Activated CD8-positive, alpha-beta memory T cell treated with anti-CD3 and anti-CD28 coated beads for 4 hours (primary cell): ENCODE measurements around the gene CDC27.
"Not testable (repeated sequence)": the region's sequence is repeated elsewhere in the genome, so short reads cannot be mapped to it uniquely, and the experiment has no call there.

Experiments
- DNase-seq, 2 donors: peaks; one replicate each; pipeline ENCODE4 v3.0.0-alpha.2; 2020; ENCODE audit warnings: low read depth in 2 of 2

Gene CDC27

DNA sequence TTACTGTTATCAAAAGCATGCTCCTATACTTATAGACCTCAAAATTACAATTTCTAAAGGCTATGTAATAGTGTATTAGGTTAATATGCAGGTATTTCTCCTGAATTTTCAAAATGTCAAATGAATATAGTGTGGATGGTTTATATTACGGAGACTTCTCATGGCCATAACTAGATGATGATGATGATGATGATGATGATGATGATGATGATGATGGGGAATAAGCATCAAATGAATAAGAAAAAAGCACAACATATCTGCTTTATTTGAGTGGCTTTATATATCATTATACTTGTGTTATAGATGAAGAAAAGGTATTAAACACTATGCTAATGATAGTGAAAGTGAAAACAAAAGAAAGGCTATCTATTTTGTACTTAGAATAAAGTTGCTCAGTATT, 53.9 kb downstream of the CDC27 start:
- DNase-seq, result no peak

DNA sequence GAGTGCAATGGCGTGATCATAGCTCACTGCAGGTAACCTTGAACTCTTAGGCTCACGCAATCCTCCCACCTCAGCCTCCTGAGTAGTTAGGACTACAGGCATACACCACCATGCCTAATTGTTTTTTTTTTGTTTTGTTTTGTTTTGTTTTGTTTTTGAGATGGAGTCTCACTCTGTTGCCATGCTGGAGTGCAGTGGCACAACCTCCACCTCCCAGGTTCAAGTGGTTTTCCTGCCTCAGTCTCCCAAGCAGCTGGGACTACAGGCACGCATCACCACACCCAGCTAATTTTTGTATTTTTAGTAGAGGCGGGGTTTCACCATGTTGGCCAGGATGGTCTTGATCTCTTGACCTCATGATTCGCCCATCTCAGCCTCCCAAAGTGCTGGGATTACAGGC, 54.7 kb downstream of the CDC27 start:
- not testable (repeated sequence) for DNase-seq

DNA sequence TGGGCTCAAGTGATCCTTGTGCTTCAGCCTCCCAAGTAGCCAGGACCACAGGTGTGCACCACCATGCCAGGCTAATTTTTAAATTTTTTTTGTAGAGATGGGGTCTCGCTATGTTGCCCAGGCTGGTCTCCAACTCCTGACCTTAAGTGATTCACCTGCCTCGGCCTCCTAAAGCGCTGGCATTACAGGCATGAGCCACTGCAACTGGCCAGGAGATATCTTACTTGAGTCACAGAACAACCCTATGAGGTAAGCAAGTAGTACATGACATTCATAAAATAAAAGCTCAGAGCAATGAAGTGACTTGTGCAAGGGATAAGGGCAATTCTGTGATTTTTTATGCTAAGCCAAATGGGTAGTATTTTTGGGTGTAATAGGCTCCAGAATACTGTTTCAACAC, 57.3 kb downstream of the CDC27 start:
- DNase-seq, result no peak

DNA sequence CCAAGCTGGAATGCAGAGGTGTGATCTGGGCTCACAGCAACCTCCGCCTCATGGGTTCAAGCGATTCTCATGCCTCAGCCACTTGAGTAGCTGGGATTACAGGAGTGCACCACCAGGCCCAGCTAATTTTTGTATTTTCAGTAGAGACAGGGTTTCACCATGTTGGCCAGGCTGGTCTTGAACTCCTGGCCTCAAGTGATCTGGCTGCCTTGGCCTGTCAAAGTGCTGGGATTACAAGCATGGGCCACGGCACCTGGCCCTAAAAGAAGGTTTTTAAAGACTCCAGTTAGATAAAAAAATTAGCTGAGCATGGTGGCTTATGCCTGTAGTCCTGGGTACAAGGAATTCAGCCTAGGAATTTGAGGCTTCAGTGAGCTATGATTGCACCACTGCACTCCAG, 62.3 kb downstream of the CDC27 start:
- DNase-seq, result not testable (repeated sequence)

DNA sequence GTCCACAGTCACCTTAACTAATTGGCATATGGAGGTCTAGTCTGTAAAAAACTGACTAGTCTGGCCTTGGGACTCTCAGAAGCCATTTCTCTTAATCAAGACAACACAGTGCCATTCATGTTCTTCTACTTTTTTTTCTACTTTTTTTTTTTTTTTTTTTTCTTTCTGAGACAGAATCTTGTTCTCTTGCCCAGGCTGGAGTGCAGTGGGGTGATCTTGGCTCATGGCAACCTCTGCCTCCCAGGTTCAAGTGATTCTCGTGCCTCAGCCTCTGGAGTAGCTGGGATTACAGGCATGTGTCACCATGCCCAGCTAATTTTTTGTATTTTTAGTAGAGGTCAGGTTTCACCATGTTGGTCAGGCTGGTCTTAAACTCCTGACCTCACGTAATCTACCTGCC, 65.8 kb downstream of the CDC27 start:
- DNase-seq, result not testable (repeated sequence)

DNA sequence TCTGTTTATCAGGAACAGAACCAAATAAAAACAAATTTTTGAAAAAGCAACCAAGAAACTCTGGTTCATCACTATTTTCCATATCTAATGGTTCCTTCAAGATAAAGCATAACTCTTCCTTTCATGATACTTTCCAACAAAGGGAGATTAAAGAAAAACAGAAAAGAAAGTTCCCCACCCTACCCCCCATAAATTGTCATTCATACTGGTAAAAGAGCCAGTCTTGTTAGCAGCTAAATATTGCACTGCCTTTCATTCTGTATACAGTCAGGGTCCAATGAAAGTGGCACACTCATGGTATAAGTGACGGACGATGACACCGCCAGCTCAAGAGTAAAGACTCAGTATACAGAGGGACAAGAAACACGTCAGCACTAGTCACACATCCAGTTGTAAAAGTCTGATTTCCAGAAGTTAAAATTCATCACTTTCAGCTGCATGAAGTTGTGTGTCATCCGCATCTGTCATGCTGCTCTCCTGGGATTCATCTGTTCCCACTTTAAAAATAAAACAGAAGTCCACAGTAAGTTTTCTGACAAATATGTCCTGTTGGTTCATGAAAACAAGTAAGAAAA, 68.5 kb downstream of the CDC27 start:
- DNase-seq, result no peak

DNA sequence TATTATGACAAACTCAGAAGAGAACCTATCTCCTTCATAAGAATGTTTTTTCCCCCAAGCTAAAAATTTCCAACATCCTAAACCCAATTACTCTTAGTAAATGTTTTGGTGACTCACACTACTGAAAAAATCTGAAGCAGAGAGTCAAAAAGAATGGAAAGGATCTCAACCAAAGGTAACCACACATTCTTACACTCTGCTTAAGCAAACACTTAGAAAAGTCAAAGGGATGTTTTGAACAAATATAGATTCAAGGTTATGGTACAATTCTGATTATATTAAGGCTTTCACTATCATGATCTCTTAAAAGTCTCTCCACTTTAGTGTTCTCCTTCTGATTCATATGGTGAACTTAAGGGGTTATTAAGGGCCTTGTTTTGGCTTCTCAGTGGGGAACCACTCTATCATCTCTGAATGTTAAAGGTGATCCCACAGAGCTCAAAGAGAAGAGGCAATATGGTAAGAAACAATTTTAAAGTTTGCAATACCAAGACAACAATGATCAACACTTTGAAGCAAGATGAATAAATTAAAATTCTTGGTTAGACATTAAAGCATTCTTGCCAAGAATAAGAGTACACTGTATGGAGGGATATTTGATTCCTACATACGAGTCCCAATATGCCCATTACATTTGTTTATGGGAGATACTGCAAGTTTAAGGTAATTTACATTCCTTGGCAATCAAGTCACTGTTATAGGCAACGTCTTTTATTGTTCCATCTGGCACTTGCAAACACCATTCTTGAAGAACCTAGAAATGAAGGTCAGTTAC, 69.2 kb downstream of the CDC27 start:
- DNase-seq, result no peak

DNA sequence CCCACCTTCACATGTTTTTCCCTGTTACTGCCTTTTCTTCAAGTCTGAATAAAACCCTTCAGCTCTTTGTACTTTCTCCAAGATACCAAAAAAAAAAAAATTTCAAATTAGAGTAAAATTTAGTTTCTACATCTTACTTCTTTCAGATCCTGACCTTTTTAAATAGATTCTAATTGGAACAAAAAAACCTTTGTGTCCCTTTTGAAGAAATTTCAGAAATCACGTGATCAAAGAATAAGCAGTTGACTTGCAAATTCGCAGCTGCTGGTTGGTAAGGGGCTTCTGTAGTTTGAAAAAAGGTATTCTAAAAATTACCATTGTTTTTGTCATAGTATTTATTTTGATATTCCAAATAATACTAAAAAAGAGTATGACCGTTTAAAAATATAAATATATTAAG, 71.7 kb downstream of the CDC27 start:
- DNase-seq, result no peak

DNA sequence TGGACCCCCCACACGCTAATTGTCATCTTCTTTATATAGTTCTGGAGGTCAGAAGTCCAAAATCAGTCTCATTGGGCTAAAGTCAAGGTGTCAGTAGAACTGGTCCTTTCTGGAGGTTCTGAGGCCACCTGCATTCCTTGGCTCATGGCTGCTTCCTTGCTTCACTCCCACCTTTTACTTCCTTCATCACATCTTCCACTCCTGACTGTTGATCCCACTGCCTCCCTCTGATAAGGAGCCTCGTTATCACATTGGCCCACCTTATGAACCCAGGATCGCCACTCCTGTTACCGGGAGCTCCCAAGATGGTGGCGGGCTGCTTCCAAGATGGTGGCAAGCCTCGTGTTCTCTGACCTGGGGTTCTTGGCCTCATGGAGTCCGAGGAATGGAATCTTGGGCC, 83.0 kb downstream of the CDC27 start:
- DNase-seq, result no peak

DNA sequence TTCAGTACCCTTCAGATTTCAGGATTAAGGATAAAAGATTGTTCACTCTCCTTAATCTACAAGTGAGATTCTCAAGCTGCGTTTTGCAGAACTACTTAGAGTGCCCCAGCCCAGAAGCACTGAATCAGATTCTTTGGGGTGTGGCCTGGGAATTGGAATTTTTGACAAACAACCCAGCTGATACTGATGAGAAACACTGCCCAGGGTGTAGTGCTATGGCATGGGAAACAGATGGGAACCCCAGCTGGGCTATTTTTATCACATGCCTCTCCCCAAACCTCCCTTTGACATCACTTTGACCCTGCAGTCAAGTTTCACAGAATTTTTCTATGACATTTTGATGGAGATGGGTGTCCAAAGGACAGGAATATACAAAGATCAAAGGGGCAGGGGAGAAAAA, 83.8 kb downstream of the CDC27 start:
- not testable (repeated sequence) for DNase-seq

DNA sequence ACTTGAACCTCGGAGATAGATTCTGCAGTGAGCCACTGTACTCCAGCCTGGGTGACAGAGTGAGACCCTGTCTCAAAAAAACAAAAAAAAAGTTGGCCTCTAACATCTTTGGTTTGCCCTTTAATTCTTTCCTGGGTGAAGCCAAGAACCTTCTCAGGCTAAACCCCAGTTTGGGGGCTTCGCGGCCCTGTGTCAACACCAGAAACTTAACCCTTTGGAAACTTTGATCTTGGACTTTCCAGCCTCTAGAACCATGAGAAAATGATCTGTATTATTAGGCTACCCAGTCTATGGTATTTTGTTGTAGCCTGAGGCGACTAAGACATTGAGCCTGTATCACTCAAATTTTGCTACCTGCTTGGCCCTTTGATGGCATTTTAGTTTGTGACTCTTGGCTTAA, 86.2 kb downstream of the CDC27 start:
- no peak for DNase-seq

DNA sequence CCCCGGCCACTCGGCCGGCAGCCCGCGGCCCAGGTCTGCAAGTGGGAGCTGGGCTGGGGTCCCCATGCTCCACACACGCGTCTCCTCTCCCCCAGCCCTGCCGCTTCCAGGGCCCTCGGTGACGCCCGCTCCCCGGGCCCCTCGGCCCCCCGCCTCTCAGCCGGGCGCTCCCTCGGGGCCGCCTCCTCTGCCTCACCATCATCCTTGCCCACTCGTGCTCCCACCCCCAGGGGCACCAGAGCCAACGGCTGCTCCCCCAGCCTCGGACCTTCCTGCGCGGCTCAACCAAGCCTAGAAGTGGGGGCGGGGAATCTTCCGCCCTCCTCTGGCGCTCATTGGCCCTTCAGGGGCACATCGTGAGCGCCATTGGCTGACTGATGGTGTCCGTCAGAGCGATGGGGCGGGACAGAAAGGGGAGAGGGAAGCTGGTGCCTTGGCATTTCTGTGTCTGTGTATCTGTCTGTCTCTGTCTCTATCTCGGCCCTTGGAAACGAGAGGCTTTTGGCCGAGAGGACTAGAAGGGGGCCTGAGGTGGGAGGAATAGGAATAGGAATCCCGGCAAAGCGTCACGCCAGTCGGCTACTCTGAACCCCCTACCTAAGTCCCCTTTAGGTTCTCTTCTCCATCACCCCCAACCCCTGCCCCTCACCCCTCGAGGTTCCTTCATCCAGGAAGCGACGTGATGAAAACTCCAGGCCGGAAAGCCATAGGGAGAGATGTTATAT, 88.9 kb downstream of the CDC27 start:
- peak; percentile 78 to 86 for DNase-seq

DNA sequence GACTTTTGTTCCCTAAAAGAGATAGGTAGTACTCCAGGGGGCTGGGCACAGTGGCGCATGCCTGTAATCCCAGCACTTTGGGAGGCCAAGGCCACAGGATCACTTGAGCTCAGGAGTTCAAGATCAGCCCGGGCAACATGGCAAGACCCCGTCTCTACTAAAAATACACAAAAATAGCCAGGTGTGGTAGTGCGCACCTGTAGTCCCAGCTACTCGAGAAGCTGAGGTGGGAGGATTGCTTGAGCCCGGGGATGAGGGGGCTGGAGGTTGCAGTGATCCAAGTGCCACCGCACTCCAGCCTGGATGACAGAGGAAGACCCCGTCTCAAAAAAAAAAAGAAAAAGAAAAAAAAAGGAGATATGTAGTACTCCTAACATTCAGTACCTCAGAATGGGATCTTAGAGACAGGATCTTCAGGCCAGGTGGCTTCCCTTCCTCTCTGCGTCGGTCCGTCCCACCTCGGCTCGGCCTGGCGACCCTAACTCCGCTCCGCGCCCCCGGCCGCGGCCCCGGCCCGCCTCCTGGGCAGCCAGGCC, 89.6 kb downstream of the CDC27 start:
- DNase-seq, result no peak

DNA sequence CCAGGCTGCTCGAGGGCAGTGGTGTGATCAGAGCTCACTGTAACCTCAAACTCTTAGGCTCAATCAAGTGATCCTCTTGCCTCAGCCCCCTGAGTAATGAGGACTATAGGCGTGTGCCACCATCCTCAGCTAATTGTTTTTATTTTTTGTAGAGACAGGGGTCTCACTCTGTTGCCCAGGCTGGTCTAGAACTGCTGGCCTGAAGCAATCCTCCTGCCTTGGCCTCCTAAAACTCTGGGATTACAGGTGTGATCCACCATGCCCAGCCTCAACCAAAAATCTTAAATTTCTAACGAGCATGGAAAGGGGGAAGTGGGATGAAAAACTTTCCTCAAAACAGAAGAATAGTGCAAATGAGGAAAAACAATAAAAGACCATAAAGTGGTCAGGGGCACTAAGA, 92.8 kb downstream of the CDC27 start:
- DNase-seq, result no peak

DNA sequence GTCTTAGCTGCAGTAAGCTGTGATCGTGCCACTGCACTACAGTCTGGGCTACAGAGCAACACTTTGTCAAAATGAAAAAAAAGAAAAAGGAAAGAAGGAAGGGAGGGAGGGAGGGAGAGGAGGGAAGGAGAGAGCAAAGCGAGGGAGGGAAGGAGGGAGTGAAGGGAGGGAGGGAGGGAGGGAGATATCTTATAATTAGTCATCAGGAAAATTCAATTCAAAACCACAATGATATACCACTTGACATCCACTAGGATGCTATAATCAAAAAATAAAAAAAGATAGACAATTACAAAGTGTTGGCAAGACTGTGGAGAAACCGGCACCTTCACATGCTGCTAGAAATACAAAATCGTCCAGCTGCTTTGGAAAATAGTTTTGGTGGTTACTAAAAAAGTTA, 93.8 kb downstream of the CDC27 start:
- no peak for DNase-seq

DNA sequence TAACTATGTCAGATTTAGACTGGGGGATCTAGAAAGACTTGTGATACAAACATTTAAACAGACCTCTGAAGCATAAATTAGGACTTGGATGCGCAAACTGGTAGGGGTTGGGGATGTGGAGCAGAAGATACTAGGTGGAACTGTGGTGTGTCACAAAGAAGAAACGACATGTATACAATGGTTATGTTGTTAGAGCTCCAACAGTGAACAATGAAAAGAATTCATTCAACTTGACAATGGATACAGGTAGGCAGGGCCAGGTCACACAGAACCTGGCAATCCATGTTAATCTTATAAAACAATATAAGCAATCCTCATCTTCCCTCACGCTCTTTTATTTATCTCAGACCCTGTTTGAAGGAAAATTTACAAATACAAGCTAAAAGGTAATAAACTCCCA, 102.0 kb downstream of the CDC27 start:
- no peak for DNase-seq

DNA sequence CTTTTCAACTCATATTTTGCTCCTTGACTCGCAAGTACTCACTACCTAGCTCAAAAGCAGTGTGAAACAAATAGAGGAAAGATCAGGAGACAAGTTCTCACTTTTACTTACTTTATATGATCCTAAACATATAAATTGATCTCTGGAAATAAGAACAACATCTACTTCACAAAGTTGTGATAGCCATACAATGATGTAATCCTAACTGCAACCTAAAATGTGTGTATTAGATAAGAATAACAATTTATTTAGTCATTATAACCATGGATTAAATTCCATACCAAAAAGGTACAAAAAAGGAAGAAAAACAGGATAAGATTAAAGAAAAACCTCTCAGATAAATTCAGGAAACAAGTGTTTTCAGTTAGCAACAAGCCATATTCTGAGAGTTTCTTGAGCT, 103.4 kb downstream of the CDC27 start:
- DNase-seq, result no peak

DNA sequence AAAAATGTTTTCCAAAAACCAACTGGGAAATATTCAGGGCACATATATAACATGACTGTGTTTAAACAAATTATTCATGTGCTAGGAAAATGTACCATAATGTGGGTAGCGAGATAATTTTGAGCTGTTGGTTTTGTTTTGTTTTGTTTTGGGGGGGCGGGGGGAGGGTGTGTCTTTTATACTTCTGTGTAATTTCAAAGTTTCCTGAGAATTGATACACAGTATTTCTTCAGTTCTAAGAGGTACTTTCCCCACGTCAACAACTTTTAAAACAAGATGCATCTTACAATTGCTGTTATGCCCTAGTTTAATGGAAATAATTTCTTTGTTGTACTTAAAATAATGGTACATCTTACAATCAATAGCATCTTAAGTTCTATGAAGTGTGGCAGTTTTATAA, 110.3 kb downstream of the CDC27 start:
- DNase-seq, result no peak

DNA sequence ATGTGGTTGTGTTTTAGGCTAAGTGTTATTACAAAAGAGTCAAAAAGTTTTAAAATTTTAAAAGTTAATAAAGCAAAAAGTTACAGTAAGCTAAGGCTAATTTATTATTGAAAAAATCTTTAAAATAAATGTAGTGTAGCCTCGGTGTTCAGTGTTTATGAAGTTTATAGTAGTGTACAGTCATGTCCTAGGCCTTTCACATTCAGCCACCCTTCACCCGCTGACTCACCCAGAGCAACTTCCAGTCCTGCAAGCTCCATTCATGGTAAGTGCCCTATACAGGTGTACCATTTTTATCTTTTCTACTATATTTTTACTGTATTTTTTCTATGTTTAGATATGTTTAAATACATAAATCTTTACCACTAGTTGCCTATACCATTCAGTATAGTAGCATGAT, 111.5 kb downstream of the CDC27 start:
- no peak for DNase-seq

DNA sequence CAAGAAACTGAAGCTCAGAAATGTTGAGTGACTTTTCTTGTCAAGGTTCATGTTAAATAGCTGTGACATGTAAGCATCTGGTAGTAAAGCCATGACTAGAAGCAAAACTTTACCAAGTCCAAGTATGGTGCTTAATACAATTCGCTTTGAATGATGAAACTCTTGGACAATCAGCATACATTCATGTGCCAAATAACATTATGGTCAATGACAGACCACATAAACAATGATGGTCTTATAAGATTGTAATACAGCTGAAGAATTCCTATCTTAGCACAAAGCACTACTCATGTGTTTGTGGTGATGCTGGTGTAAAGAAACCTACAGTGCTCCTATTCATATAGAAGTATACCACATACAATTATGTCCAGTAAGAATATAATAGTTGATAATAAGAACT, 112.9 kb downstream of the CDC27 start:
- no peak for DNase-seq

DNA sequence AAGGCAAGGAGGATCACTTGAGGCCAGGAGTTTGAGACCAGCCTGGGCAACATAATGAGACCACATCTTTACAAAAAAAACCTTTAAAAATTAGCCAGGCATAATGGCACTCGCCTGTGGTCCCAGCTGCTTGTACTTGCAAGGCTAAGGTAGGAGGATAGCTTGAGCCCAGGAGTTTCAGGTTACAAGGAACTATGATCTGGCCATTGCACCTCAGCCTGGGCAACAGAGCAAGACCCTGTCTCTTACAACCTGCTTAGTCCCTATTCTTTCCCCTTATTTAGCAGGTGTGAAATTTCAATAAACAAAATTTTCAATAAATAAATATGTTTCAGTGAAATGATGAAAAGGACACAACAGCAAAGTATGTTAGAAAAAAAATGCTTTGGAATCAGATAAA, 114.7 kb downstream of the CDC27 start:
- DNase-seq, result not testable (repeated sequence)

DNA sequence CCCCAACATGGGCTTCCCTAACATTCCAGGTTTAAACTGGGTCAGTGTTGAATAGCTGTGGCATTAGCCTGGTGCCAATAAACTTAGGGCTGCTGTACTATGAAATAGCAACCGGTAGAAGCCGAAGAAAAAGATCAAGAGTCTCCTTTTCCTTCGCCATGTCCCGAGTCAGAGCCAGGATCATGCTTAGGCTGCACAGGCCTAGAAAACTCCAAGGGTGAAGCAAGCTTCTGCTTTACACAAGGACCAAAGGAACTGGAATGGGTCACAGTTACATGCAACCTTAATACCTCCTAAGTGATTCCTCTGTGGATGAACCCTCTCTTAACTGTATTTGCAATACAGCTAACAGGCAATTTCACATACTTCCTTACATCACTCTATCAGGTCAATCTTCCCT, 115.5 kb downstream of the CDC27 start:
- DNase-seq, result not testable (repeated sequence)

DNA sequence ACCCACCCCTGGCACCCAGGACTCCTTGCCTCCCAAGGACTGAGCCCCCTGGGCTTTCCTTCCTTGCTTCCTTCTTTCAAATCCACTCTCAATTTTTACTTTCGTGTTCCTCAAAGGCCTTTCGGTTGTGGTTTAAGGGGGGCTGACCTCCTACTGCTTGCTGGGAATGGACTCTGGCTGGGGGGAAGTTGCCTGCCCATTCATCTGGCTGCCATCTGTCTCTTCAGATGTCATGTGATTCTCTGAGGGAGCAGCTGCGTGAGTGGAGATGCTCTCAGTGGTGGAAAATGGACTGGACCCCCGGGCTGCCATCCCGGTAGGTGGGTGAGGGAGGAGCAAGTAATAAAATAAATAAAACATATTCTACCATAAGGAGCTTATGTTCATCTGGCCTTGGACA, 116.2 kb downstream of the CDC27 start:
- no peak for DNase-seq
